BE2C (cell line): ENCODE results near the gene PCSK1N.

Experiments
- DNase-seq: peaks from one replicate; pipeline ENCODE4 v3.0.0-alpha.2; 2020
- H3K27me3 ChIP-seq: fragments of 250-450 bp; sonication (Bioruptor Pico); 2 replicates; pipeline ENCODE4 v1.5.1; 2020; ENCODE audit warnings: mild to moderate bottlenecking
- H3K36me3 ChIP-seq: fragments of 250-450 bp; sonication (Bioruptor Pico); 2 replicates; pipeline ENCODE4 v1.5.1; 2020; ENCODE audit warnings: mild to moderate bottlenecking
- H3K4me1 ChIP-seq: fragments of 250-450 bp; sonication (Bioruptor Pico); 2 replicates; pipeline ENCODE4 v1.5.1; 2020
- H3K4me3 ChIP-seq: 2 replicates; pipeline ENCODE4 v1.5.1; 2011; ENCODE audit warnings: low read depth, low read length
- H3K9me3 ChIP-seq: fragments of 250-450 bp; sonication (Bioruptor Pico); 2 replicates; pipeline ENCODE4 v1.5.1; 2020
- TF ChIP-seq, protein P1 (sequence below): IDR thresholded peaks from 2 replicates; pipeline ENCODE4 v1.5.1; 2012; ENCODE audit warnings: mild to moderate bottlenecking, low read depth, low read length

The PCSK1N gene

GRCh38 chrX:48831136-48831908, 4.1 kb downstream of the PCSK1N start:
- no peaks in the 10 kb centered on the region for H3K9me3 ChIP-seq
- no peaks in the 10 kb centered on the region for H3K27me3 ChIP-seq
- H3K4me3 ChIP-seq: no peak overlapping the region
- TF ChIP-seq, protein P1, sequence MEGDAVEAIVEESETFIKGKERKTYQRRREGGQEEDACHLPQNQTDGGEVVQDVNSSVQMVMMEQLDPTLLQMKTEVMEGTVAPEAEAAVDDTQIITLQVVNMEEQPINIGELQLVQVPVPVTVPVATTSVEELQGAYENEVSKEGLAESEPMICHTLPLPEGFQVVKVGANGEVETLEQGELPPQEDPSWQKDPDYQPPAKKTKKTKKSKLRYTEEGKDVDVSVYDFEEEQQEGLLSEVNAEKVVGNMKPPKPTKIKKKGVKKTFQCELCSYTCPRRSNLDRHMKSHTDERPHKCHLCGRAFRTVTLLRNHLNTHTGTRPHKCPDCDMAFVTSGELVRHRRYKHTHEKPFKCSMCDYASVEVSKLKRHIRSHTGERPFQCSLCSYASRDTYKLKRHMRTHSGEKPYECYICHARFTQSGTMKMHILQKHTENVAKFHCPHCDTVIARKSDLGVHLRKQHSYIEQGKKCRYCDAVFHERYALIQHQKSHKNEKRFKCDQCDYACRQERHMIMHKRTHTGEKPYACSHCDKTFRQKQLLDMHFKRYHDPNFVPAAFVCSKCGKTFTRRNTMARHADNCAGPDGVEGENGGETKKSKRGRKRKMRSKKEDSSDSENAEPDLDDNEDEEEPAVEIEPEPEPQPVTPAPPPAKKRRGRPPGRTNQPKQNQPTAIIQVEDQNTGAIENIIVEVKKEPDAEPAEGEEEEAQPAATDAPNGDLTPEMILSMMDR: no peak
- no peaks in the 10 kb centered on the region for H3K36me3 ChIP-seq
- no peak for DNase-seq
- H3K4me1 ChIP-seq: no peaks in the 10 kb centered on the region

DNA sequence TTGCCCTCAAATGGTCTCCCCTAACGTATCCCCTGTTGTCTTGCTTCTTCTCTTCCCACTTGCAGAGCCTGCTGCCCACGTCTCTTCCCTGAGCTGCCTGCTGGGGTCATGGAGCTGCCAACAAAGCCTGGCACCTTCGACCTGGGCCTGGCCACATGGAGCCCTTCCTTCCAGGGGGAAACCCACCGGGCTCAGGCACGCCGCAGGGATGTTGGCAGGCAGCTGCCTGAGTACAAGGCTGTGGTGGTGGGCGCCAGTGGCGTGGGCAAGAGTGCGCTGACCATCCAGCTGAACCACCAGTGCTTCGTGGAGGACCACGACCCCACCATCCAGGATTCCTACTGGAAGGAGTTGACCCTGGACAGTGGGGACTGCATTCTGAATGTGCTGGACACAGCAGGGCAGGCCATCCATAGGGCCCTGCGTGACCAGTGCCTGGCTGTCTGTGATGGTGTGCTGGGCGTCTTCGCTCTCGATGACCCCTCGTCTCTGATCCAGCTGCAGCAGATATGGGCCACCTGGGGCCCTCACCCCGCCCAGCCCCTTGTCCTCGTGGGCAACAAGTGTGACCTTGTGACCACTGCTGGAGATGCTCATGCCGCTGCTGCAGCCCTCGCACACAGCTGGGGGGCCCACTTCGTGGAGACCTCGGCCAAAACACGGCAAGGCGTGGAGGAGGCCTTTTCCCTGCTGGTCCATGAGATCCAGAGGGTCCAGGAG, 6.2 kb downstream of the PCSK1N start:
- H3K27me3 ChIP-seq: no peaks in the 10 kb centered on the region
- TF ChIP-seq, protein P1: no peak
- no peaks in the 10 kb centered on the region for H3K36me3 ChIP-seq

GRCh38 chrX:48827654-48827968, 7.8 kb downstream of the PCSK1N start:
- TF ChIP-seq, protein P1: no peak
- H3K27me3 ChIP-seq: no peaks in the 10 kb centered on the region
- H3K9me3 ChIP-seq: no peaks in the 10 kb centered on the region
- no peaks in the 10 kb centered on the region for H3K36me3 ChIP-seq
- no peak for DNase-seq
- no peaks in the 10 kb centered on the region for H3K4me1 ChIP-seq
- no peak overlapping the region for H3K4me3 ChIP-seq

More for the DNA sequence above, 6.2 kb downstream of the PCSK1N start:
- Histone ChIP-seq H3K4me1 (no peaks in the 10 kb centered on the region), H3K9me3 (no peaks in the 10 kb centered on the region), H3K4me3 (no peak overlapping the region)
- no peak for DNase-seq

GRCh38 chrX:48826876-48827653, 8.3 kb downstream of the PCSK1N start:
- Histone ChIP-seq H3K9me3 (no peaks in the 10 kb centered on the region), H3K4me3 (no peak overlapping the region), H3K27me3 (no peaks in the 10 kb centered on the region), H3K36me3 (no peaks in the 10 kb centered on the region), H3K4me1 (no peaks in the 10 kb centered on the region)
- TF ChIP-seq, protein P1: no peak
- no peak for DNase-seq

DNA sequence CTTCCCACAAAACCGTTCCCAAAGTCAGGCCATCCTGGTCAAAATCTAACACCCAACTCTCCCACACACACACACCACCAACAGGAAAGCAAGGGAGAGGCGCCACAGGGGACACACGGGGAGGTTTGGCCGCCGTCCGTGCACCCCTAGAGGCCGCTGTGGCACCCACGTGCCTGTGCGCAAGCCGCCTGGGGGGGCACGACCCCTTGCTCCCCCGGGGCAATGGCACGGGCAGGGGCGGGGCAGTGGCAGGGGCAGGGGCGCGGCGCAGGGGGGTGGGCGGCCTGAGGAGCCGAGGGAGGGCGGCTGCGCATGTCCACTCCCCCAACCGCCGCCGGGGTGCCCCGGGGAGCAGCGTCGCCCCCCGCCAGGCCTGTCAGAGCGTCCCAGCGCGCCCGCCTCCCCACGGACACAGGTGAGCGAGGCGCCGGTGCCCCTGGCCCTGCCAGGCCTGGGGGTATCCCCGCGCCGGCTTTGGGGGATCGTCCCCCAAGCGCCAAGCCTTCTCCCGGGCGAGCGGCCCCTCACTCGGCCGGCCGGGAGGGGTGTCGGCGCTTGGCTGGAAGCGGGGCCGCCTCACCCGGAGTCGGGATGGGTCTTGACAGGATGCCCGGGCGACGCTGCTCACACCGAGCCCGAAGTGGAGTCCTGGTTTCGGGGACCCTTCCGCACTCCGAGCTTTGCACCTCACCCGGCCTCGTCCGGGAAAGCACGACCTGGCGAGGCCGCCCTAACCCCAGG, 9.1 kb downstream of the PCSK1N start, which contains the start of gene ERAS:
Gene ERAS (plus strand): TSS at position 379 of the 741 bp plus-strand sequence. CDS start 2,611 bp downstream, outside the sequence.
- Histone ChIP-seq H3K4me3 (no peak within 1 kb of the TSS), H3K27me3 (no peaks in the 10 kb centered on the region), H3K36me3 (no peaks in the 10 kb centered on the region), H3K9me3 (no peaks in the 10 kb centered on the region), H3K4me1 (no peaks in the 10 kb centered on the region)
- TF ChIP-seq, protein P1: no peak
- DNase-seq: no peak
